DLD1 (cell line): Measurements from ENCODE around the gene DNAH1.
"Not testable (repeated sequence)": the region's sequence is repeated elsewhere in the genome, so short reads cannot be mapped to it uniquely, and the experiment has no call there.

Experiments used
- in situ Hi-C: cut with HindIII; loops from 2 replicates; pipeline ENCODE4 v1.10.0; 2017; ENCODE audit warnings: low sequenced_read_pairs

The DNAH1 gene

DNA sequence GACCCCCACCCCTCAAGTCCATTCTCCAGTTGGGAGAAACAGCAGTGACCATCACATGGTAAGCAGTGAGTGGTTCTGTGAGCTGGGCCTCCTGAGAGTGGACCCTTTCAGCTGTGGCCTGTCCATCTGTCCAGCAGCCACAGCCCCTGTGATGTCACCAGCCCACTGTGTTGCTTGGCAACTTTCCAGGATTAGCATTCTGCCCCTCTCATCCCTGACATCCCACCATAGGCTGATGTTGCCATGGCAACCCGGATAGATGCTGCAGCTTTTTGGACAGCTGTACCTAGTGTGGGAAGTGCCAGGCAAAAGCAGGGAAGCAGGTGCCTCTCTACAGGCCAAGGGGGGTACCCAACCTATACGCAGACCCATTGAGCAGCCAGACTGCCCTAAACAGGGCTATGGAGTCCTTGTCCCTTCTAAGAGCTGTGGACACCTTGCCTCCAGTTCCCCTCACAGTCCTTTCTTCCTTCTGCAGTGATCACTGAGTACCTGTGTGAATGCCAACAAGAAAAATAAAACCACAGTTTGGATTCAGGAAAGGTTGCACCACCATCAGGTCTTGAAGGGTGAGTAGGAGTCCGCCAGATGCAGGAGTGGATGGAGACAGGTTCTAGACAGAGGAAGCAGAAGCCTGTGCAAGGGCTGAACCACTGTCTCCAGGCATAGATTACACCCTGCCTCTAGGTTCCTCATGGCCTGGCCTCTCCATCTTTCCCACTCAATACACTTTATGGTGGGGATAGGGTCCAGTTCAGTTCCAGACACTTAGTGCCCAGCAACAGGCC is at the start of gene DNAH1:
Gene DNAH1 (plus strand): TSS at position 343 of the 788 bp plus-strand sequence. CDS start 6,124 bp downstream, outside the sequence.
- in situ Hi-C loops = no loop called here

DNA sequence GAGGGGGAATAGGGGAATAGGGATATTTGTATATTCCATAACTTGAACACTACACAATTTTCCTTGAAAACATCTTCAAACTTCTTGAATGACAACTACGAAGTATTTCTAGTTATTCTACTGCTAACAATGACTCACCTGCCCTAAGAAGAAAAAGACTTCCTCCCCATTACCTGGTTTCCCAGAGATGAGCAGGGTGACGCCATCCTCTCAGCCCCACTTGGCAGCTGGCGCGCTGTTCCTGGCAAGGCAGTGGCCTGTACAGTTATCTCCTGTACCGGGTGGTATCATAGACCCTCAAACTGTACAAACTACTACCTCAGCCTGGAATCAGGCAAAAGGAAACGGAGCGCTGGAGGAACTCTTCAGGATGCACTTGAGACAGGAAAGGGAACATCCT is 48.1 kb upstream of the DNAH1 start:
- in situ Hi-C loops = no loop called here

DNA sequence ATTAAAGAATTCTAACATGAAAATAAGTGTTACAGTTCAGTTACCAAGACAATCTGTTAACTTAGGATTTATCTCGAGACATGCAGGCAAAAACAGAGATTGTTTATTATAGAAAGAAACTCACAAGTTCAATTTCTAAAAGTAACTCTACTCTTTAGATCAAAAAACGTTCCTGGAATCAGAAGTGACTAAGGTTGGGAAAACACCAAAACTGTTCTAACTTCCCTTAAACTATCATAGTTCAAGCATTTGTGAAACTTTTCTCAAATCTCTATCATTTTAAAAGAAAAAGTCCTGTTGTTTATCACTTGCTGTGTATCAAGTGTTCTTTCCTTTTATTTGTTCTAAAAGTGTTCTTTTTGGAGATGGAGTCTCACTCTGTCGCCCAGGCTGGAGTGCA is 46.3 kb upstream of the DNAH1 start:
- in situ Hi-C loops = loop anchor here (10.0 kb wide), 1 partner anchor 85 kb away; no protein-coding TSS in a partner anchor

DNA sequence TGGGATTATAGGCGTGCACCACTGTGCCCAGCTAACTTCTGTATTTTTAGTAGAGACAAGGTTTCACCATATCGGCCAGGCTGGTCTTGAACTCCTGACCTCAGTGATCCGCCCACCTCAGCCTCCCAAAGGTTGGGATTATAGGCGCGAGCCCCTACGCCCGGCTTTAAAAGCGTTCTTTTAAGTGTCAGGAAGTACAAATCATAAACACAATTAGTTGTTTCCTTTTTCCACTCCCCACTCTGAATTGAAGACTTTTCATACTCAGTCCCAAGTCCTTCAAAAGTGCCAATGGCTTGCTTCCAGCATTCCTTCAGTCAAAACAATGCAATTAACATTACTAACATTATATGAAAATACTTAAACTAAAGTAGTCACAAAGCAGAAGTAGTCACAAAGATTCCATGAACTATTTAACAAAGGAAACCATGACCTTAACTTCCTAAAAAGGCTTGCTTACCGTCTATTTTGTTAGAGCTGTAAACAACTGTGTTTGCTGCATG is 45.8 kb upstream of the DNAH1 start:
- in situ Hi-C loops = loop anchor here (10.0 kb wide), 1 partner anchor 86 kb away; no protein-coding TSS in a partner anchor

DNA sequence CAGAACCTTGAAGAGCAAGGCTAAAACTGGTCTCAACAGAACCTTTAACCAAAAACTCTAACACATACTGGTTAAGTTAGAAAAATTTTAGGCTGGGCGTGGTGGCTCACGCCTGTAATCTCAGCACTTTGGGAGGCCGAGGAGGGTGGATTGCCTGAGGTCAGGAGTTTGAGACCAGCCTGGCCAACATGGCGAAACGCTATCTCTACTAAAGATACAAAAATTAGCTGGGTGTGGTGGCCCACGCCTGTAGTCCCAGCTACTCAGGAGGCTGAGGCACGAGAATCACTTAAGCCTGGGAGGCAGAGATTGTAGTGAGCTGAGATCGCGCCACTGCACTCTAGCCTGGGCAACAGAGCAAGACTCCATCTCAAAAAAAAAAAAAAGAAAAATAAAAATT is 43.9 kb upstream of the DNAH1 start:
- in situ Hi-C loops = loop anchor here (10.0 kb wide), 1 partner anchor 87 kb away; no protein-coding TSS in a partner anchor

DNA sequence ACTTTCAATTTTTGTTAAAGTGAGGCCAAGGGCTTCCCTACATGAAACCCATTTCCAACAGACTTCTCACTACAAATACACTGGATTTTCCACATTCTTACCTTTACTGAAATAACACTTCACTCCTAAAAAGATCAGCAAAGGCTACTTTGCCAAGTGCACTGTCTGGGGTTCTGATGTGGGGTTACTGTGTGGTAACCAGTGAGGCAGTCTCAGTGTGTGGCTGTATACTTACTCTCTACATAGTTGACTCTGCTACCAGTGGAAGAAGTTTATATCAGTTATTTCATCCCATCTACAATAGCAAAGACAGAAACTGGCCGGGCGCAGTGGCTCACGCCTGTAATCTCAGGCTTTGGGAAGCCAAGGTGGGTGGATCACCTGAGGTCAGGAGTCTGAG is 43.3 kb upstream of the DNAH1 start:
- in situ Hi-C loops = loop anchor here (10.0 kb wide), 1 partner anchor 88 kb away; no protein-coding TSS in a partner anchor

DNA sequence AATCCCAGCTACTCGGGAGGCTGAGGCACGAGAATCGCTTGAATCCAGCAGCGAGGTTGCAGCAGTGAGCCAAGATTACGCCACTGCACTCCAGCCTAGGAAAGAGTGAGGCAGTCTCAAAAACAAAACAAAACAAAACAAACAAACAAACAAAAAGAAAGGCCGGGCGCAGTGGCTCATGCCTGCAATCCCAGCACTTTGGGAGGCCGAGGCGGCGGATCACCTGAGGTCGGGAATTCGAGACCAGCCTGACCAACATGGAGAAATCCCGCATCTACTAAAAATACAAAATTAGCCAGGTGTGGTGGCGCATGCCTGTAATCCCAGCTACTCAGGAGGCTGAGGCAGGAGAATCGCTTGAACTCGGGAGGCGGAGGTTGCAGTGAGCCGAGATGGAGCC is 41.3 kb upstream of the DNAH1 start:
- in situ Hi-C loops = loop anchor here (10.0 kb wide), 1 partner anchor 90 kb away; no protein-coding TSS in a partner anchor

DNA sequence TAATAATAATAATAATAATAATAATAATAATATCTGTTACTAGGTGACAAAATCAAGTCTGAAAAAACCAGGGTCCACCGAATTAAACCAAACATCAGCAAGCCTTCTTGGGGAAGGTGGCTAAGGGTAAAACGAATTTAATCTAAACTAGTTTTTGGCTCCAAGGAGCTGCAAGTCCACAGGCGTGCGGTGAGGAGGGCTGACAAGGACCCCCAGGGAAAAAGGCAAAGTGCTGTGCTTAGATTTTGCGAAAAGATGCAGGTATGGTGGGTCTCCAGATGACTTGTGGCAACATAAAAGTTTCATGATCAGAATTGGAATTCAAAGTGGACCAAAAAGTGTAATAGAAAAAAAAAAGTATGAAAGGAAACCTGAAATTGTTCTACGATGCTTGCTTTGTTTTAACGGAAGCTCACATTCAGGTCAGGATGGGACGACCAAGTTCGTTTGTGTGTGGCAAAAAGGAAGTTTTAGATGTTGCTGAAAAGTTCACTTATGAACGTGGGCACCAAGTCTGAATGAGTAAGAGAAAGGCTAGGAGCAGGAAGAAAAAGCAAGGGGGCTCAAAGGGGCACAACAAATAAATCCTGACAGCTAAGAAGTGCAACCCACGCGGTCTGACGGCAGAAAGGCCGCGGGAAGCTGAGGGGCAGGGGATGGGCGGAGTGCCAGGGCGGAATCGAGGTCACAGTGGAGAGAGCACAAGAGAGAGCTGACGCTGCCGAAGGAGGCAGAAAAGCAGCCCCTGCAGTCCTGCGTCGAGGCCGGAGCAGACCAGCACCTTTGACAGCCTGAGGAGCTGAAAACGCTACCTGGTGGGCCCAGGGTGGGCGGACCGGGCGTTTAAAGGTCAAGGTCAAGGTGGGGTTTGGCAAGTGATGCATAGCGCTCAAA is 38.8 kb upstream of the DNAH1 start:
- in situ Hi-C loops = loop anchor here (10.0 kb wide), 1 partner anchor 93 kb away; no protein-coding TSS in a partner anchor

DNA sequence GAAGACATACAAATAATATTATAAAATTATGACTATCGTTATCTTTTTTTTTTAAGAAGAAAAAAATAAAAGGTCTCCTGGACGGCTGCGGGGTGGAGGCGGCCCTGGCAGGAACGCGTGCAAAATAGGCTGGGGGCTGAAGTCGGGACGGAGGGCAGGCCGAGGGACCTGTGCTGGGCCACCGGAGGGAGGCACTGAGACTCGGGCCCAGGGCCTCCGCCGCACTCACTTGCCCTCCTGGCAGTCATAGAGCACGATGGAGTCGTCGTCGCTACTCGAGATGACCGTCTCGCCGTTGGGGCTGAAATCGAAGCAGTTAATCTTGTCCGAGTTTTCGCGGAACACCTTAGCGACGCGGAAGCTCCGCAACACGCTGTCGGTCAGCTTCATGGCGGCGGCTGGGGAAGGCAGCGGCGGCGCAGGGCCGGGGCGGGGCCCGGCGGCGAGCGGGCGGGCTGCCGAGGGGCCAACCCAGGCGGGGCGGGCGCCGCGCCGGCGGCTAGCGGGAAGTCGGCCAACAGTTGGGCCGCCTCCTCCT is 38.1 kb upstream of the DNAH1 start:
- in situ Hi-C loops = loop anchor here (10.0 kb wide), 1 partner anchor 93 kb away; no protein-coding TSS in a partner anchor

DNA sequence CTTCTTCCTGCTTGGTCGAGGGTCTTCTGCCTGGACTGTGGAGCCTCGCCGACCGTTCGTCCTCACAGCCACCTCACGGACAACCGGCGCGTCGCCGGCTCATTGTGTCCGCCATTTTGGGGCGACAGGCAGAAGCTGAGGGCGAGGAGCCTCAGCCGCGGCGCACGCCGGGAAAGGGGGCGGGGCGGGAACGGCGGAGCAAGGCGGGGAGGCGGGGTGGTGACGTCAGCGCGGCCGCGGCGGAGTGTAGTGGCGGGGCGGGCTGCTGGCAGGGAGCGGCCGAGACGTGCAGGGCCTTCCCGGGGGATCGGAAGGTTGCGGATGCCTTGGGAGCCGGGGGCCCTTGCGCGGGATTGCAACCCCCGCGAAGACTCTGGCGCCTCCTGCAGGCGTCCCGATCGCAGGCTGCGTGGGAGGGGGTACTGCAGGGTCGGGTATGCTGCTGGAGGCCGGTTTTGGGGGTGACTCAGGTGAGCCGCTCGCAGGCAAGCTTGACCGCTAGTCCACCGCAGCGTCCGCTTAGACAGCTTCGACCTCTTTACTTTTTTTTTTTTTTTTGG is 37.5 kb upstream of the DNAH1 start, which contains the start of gene WDR82:
Gene WDR82 (minus strand): TSS at position 140 of the 560 bp plus-strand sequence. CDS start 288 bp downstream, outside the sequence.
- in situ Hi-C loops = loop anchor here (10.0 kb wide), 1 partner anchor 94 kb away; no protein-coding TSS in a partner anchor

DNA sequence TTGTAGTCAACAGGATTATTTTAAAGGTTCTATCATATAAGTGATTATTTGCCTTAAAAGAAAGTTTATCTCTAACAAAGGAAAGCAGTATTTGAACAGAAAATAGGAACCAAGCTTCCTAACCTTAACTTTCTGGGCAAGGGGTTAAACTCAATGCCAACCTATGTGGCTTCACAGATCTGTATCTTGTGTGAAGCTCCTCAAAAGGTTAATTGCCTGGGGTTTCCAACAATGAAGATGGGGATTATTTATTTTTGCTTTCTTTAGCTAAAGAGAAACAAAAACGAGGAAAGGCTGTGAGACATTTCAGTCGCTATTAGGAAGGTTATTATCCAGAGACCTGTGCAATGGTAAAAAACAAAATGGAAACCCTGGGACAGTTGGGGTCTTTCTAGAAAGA is 36.5 kb upstream of the DNAH1 start:
- in situ Hi-C loops = loop anchor here (10.0 kb wide), 1 partner anchor 95 kb away; no protein-coding TSS in a partner anchor

DNA sequence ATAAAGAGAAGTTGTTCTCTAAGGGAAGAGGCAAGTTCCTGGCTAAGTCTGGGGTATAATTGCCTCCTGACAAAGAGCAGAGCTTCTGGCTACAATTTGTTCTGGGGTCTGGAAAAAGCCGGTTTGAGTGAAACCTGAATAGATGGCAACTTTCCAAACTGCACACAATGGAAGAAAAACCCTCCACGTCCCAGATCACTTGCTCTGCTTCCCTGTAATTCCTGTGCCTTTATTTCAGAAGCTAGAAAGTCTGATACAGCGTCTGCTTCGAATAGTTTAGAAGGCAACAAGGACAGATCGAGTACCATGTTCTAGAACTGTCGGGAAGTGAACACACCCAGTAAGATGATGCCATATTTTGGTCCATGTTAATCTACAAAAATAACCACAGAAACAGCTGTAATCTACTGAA is 36.1 kb upstream of the DNAH1 start:
- in situ Hi-C loops = no loop called here

DNA sequence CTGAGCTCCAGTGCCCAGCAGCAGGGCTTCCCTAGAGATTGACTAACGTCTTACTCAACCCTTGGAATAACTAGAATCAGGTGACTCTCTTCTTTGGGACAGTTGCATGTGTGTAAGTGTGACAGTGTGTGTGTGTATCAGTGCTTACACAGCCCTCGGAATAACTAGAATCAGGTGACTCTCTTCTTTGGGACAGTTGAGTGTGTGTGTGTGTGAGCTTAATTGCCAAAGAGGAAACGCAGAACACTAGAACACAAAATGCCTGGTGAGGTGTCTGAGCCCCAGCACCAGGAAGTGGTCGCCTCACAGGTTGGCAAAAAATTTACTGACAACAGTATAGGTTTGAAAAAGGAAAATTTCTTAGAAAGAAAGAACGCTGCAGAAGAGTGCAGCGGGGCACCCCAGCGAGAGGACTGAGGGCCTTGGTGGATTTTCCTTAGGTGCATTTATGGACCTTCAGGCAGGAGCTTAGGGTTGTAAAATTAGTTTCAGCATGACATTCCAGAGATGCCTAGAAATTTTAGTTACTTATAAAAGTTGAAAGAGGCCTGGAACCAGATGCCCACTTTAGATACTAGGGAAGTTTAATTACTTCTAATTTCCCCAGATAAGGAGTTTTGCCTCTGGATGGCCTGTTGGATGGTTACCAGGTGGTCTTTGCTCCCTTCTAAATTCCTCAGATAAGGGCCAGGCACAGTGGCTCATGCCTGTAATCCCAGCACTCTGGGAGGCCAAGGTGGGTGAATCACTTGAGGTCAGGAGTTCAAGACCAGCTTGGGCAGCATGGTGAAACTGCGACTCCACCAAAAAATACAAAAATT is 33.9 kb upstream of the DNAH1 start:
- in situ Hi-C loops = no loop called here

DNA sequence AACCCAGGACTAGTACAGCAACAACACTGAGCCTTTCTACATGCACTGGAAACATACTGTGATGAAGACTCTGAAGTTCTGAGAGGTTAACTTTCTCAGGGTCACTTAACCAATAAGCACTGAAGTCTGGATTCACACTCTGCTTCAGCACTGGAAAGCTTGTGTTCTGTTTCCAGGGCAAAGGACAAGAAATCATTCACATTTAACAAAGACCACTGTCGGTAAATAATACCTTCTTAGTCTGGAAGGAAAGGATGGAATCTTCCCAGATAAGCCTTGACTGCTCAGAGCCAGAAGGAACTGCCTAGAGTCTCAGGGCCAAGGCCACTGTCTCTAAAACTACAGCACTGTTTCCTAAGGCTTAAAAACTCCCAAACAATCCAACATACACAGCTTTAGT is 32.8 kb upstream of the DNAH1 start:
- in situ Hi-C loops = no loop called here

DNA sequence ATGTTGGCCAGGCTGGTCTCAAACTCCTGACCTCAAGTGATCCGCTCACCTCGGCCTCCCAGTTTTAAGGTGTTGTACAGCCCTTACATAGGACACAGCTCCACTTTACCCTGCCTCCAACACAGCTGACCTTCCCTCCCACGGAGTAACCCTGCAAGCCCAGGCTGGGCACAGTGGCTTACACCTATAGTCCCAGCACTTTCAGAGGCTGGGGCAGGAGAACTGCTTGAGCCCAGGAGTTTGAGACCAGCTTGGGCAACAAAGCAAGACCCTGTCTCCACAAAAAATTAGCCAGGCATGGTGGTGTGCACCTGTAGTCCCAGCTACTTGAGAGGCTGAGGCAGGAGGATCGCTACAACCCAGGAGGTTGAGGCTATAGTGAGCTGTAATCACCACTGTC is 32.1 kb upstream of the DNAH1 start:
- in situ Hi-C loops = not testable (repeated sequence)

DNA sequence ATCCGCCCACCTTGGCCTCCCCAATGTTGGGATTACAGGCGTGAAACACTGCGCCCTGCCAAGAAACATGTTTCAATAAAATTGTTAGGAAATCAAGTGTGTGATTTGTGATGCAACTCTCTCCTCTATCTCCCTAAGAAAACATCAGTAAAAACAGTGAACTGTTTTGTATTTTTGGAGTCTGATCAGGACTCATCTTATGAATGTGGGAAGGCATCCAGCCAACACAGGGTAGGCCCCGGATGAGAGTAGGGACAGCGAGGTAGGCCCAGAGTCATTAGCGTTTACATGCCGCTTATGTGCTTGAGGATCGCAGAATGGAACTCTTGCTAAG is 29.4 kb upstream of the DNAH1 start:
- in situ Hi-C loops = no loop called here

DNA sequence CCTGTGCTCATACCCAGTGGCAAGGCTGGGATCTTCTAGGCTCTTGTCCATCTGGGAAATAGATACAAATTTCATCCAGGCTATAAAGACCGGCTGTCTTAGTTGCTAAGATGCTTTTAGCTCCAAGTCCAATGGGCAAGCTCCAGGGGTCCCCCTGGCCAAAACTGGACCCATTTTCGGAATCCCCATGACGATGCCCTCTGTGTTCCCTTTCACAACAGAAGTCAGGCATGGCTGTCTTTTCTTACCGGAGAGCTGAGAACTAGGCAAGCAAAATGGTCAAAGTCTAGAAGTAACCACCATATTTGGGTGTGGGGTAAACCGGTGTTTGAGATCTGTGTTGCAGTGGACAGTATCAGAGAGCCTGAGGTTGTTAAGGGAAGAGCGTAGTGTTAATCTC is 27.4 kb upstream of the DNAH1 start:
- in situ Hi-C loops = no loop called here

DNA sequence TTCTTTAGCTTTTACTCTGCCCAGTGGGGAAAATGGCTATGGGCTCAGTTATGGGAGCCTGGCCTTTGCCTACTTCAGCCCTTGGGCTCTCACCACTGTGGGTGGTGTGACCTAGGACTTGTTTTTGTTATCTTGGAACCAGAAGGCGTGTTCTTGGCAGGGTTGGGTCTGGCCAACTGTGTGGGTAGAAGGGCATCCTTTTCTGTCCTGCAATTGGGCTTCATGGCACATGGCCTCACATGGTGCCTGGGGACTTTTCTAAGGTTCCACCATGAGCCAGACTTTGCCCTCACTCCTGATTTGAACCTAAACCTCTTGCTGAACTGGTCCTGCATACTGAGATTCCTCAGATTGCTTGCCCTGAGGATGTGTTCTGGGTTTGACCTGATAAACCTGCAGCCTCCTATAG is 26.8 kb upstream of the DNAH1 start:
- in situ Hi-C loops = no loop called here

DNA sequence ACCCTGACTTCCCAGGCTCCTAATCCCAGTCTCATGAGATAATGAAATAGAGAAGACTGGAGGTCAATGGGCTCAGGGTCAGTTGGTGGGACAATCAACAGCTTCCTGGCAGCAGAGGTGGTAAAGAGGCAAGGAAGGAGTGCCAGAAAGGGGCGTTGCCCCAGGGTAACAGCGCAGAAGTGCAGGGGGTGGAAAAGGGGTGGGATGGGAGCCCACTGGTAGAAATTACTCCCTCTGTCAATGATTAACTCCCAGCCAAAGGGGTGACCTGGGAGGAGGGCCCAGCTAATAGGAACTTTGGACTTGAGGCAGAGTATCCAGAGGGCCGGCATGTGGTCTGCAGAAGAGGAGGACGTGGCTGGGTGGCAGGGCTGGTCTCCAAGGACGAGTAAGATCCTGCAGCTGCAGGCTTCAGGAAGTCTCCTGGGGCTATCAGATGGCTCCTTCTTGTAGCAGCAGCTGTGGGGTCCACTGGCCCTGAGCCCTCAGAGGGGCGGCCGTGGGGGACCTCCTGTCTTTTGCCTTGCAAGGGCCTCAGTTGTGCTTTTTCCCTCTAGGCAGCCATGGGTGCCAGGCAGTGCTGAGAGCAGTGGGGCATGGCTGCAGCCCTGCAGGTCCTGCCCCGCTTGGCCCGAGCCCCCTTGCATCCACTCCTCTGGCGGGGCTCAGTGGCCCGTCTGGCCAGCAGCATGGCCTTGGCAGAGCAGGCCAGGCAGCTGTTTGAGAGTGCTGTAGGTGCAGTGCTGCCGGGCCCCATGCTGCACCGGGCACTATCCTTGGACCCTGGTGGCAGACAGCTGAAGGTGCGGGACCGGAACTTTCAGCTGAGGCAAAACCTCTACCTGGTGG is 26.1 kb upstream of the DNAH1 start:
- in situ Hi-C loops = no loop called here
